NCI-H2196 treated with DMSO at 0.1 percent for 48 hours (cell line): ENCODE results near the gene TECPR2.

Experiments used
- DNase-seq: peaks from one replicate; lab custom pipeline; 2025; ENCODE audit not compliant: unreplicated experiment; lab: John Stamatoyannopoulos, UW

TECPR2 gene

DNA sequence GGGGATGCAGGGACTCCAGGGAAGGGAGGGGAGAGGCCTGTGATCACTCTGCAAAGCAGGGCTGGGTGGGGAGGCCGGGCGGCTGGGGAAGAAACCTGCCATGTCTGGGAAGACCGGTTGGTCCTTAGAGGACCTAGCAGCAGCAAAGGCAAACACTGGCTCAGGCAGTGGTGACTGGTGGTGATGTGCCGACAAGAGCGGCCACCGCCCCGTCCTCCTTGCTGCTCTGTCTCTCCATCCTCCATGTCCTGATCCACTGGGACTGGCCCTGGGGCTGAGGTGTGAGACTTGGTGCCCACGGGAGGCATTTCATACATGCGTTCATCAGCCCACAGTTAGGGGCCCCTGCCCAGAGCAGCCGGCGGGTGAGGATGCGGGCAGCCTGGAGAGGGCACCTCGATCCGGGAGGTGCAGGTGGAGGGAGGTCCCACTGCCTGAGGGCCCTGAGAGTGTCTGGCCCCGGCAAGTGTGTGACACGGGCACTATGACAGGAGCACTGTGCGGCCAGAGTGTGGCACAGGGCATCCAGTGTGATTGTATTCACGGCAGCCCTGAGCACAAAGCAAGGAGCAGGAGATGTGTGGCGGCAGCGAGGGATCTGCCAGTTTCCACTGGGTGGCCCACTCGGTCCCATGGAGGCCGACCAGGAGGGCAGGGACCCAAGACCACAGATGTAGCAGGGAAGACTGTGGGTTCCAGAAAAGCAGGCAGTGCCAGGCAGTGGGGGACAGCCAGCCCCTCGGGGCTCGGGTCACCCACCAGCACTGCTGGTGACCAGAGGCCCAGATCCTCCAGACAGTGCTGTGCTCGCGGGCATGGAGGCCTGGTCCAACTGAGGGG lies 133.0 kb downstream of the TECPR2 start:
- DNase-seq, result no peak

DNA sequence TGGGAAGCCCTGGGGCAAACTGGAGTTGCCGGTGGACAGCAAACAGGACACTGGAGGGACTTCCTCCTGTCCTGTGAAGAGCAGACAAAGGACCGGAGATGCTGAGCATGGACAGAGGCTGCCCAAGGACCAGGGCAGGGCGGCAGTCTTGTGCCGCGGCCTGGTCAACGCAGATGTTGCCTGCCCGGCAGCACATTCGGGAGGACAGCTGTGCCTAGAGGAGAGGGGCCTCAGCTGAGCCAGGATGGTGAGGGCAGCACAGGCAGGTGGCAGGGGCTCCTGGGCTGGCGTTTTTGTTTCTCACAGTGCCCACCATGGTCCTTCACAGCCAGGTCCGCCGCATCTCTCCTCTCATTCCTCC lies 133.6 kb downstream of the TECPR2 start:
- no peak for DNase-seq

DNA sequence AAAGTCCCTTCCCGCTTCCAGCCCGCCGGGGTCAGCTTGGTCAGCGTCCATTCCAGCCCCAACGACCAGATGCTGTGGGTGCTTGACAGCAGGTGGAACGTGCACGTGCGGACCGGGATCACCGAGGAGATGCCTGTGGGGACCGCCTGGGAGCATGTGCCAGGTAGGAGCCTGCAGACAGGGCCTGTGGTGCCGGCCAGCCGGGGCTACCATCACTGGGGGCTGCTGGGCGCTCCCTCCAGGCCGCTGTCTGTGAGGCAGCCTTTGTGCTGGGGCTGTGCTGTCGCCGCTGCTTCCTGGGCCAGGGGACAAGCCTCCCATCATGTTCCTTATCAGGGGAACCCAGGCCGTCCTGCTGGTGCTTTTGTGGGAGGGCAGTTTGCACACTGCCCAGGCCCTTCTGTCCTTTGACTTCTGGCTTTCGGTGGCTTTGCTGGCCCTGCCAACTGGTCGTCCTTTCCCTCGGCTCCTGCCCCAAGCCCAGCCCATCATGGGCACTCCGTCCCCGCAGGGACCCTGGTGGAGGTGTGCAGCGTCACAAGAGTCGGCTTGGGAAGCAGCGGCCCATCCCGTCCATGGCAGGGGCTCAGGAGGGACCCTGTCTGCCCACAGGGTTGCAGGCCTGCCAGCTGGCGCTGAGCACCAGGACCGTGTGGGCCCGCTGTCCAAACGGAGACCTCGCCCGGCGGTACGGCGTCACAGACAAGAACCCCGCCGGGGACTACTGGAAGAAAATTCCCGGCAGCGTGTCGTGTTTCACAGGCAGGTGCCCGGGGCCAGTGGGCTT lies 134.4 kb downstream of the TECPR2 start:
- no peak for DNase-seq

DNA sequence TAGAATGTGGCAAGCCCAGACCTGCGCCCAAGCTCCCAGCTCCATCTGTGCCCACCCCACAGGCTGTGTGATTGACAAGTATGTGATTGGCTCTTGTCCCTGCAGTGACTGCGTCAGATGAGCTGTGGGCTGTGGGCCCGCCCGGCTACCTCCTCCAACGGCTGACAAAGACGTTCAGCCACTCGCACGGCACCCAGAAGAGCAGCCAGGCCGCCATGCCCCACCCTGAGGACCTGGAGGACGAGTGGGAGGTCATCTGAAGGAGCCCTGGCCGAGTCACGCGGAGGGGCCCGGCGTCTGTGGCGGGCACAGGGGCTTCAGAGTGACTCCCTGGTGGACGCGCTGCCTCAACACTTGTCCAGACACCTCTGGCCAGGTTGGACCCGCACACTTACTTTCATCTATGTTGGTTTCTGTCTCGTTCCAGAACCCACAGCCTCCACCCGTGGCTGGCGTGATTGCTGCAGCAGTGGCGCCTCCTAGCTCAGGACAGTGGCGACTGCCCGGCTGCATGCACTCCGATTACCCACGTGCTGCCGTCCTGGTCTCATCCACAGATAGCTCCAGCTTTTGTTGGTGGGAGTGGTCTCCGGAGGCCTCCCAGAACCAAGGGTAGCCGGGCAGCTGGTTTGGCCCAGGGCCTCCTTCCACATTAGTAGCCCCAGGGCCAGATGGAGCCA lies 135.4 kb downstream of the TECPR2 start:
- no peak for DNase-seq

DNA sequence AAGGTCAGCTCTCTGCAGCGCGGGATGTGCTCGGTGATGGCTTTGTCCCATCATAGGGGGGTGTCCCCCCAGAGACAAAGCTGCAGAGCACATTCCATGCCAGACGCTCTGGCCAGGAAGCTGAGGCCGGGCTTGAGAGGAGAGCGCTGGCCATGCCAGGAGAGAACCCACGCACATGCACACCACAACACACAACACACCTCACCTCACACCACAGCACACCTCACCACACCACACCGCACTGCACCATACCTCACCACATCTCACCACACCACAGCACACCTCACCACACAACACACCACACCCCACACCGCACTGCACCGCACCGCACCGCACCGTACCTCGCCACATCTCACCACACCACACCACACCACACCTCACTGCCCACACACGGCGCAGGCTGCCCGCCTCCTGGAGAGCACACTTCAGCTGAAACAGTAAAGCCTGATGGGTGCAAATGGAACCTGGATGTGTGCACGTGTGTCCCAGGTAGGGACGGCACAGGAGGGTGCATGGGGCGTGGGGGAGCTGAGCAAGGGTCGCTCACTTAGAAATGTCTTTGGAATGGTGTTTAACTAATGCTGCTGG lies 136.0 kb downstream of the TECPR2 start:
- DNase-seq, result no peak

DNA sequence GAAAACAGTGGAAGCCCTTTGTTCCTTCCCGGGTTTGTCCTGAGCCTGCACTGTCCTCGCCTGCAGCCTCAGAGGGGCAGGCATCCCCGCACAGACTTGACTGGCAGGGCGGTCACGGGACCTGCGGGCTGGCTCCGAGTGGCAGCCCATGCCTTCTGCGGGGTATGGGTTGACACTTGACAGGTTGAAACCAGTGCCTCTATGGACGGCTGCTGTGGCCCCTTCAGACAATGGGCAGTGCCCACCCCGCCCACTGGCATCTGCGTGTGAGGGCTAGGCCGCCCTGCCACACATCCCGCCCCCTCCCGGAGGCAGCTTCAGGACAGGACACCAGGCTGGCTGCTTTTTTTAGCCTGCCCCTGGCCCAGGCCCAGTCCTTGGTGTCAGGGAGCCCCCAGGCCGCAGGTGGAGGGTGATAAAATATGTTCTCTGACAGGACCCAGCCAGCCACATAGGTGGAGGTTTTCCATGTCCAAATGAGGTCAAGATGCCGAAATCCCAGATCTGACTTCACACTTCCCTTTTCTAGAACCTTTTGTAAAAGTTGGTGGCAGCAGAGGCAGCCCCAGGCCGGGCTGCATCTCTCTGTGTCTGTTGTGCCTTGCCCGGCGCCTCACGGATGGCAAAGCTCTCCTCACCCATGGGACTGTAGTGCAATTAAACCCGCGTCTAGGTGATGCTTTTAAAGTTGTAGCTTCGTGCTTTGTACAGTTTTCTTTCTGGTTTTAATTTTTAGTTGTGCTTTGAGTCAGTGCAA lies 136.8 kb downstream of the TECPR2 start:
- DNase-seq, result no peak

DNA sequence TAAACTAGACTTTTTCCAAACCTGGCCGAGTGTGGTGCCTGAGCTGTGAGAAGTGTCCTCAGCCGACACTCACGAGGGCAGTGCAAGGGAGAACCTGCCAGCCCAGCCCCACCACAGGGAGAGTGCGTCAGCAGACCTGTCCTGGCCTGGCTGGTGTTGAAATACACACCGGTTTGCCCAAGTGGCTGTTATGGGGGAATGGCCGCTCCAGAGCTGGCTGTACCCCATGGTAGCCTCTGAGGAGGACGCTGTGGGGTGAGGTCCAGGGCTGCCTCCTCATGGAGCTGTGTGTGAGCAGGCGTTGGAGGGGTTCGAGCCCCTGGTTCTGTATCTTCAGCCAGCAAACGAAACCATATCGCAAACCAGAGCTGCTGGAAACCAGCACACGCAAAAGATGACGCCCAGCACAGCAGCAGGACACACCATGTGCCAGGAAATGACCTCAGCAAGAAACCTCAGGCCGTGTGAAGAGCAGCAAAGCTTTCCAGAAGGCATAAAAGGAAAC lies 137.5 kb downstream of the TECPR2 start:
- no peak for DNase-seq

DNA sequence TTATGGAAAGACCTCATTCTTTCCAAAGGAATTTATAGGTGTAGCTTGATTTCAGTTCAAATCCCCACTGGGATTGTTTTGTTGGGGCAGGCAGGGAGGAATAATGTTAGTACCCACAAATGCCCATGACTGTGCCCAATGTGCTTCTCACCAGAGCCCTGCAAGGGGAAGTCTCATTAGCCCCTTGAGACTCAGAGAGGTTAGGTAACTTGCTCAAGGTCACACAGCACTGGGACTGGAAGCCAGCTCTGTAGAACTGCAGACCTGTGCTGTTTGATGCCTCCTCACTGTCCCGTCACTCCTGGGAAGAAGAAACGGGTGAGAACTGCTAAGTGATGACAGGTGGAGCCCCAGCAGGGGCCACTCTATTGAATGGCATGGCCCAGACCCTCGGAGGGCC lies 138.0 kb downstream of the TECPR2 start:
- DNase-seq, result no peak

DNA sequence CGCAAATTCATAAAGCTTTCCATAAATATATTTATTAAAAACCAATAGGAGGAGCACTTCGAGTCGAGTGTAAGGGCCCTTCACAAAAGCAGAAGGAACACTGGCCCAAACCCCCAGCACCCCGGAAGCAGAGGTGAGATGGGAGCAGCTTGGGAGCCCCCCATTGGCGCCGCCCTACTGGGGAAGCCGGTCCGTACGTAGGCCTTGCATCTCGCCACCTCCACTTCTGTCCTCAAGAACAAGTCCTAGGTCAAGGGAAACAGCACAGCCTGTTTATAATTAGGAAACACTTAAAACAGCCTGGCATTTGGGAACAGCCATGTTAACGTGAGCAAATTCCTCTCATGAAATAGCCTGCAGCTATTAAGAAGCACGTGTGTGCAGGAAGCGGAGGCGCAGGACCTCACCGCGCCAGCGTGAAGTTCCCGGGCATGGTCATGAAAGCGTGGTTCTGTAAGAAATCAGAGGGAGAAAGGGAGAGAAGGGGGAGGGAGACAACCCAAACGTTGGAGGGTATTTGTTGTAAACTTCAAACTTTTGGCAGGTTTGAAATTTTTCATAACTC lies 139.1 kb downstream of the TECPR2 start:
- DNase-seq, result no peak

DNA sequence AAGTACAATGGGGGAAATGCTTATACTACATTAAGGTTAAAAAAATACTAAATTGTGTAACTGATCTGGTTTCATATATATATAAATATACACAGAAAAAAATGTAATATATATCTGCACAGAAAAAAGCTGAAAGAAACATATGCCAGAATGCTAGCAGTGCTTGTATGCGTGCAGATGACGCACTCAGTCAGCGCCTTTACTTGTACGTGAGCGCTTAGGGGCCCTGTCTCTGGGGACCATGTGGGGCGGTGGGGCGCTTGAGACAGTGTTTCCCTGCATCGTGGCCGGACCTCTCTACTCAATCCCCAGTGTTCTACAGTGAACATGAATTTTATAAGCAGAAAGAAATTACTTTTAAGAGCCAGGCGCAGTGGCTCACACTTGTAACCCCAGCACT lies 139.8 kb downstream of the TECPR2 start:
- DNase-seq, result no peak

DNA sequence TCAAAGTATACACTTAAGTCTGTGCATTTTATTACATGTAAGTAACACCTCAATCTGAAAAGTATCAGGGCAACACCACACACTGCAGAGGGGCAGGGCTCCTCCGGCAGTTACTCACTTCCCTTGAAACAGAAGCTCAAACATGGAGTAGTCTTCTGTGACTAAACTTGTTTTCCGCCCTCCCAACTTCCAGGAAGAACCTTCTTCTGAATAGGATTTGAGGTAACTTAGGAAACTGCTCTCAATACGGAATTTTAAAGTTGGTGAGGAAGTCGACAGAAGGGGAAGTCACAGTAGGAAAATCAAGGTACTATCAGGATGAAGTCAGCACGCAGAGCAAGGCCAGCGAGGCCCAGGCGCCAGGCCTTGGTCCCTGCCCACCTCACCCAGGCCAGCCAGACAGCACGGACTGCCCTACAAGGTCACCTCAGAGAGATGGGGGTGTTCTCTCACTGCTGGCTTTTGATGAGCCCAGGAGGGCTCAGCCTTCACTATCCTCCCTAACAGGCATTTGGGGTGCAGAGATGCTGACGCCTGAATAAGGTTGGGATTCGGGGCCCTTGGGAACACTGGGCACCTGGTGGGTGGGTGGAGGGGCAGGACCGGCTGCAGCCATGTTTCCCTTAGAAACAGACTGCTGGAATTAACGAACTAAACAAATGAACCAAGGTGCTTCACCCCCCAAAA lies 141.0 kb downstream of the TECPR2 start:
- DNase-seq, result no peak

DNA sequence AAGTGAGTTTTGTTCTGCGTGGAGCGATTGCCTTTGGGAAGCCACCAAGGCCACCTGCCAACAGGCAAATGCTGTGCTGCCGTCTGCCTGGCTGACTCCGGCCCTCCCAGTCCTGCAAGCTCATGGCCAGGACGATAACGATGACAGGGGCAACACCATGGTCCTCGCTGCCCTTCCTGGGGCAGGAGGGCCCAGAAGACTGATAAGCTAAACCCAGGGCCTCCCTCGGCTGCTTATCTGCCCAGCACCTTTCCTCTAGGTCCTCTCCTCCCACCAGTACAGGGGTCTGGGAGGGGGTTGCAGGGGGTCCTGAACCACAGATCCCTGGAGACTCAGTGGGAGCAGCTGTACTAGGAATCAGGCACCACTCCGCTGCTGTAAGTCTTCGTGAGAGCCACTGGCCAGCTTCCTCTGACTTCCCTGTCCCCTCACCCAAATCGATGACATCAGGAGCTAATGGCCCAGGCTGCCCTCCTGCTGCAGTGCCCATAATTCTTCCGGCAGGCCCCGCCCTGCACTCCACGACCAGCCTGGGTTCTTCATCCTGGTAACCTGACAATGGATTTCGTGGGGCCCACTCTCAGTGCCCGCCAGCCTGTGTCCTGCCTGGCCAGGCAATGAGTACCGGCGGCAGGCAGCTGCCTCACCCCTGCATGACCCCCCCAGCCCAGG lies 141.7 kb downstream of the TECPR2 start:
- DNase-seq, result no peak

DNA sequence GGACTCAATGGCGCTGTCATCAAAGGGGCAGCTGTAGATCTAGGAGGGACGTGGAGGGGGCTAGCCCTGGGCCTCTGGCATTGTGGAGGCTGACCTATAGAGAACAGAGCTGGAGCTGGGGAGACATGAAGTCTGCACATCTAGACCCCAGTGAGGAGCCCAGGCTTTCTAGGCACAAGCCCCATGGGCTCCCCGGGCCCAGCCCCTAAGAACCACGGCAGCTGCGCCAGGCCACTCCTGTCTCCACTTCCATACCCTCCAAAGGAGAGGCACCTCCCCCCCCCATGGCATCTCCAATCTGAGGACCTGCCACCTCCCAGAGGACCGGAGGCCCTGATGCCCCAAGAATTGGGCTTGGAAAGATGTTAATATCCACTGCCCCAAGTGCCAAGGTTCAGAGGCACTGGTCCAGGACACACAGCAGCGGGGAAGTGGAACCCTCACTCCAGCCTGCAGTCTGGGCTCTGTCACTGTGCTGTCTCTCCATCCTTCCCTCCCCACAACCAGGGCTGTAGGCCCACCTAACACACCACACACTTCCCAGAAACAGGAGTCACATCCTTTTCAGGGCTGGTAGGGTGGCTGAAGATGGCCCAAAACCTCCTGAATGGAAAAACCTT lies 142.4 kb downstream of the TECPR2 start:
- DNase-seq, result no peak

DNA sequence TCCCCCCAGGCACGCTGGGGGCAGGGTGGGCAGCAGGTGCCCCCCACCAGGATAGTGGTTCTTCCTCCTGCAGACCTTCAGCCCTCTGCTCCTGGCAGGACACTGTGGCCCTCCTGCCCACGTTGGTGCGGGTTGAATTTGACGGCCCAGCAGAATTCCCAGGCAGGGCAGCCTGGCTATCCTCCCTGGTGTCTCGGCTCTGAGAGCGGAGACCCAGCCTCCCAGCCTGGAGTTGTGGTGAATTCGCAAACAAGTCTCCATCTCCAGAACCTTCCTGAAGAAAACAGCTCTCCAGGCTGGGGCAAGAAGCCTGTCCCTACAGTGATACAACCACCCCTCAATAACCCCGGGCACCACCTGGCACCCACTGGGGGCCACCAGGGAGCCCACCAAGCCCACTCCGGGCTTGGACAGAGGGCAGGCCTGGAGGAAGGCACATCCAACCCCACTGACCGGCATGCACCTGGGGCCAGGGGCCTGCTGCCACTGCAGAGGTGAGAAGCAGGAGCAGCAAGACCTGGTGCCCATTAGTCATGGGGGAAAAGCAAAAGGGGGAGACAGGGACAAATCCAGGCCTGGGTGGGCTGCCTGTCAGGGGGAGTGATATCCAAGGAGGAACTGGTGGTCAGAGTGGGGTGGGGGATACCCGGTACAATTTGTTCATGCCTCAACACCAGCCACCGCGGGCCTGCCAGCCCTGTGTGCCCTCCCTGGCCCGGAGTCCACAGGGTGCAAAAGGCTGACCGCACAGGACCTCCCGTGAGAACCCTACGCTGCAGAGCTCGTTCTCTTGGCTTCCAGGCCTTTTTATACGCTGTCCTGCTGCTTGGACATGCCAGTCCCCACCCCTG lies 143.3 kb downstream of the TECPR2 start:
- DNase-seq, result no peak

DNA sequence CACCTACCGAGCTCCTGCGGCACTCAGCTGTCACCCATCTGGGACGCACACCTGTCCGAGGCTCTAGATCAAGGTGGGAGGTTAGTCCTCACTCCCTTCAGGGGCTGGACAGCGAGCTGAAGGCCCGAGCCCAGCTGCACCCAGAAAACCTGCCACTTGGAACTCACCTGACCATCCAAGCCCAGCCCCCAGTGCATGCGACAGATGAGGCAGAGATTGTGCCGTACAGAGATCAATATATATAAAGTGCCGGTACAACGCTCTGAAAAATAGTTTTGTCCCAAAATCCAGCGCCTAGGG lies 143.8 kb downstream of the TECPR2 start:
- no peak for DNase-seq

DNA sequence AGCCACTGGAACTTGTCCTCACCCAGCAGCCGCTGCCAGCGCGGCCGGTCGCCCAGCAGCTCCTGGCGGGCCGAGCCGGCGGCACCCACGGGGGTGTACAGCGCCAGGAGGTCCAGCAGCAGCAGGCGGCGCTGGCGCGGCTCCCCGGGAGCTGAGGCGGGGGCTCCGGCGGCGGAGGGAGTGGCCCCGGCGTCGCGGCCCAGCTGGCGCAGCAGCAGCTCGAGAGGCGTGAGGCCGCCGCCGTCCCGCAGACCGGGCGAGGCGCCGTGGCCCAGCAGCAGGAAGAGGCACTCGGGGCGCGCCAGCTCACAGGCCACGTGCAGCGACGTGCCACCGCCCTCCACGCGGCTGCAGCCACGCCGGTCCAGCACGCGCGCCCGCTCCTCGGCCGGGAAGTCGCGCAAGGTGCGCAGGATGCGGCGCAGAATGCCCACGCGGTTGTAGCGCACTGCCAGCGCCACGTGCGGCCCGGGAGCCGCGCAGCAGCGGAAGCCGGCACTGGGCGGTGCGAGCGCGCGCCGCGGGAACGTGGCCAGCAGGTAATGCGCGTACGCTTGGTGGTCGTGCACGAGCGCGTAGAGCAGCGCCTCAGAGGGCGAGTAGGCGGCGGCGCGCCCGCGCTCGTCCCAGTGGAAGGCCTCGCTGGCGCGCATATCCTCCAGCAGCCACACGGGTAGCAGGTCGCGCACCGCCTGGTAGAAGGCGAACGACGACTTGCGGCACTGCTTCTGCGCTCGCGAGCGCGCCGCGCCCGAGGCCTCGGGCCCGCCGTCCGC lies 144.5 kb downstream of the TECPR2 start:
- DNase-seq, result no peak

DNA sequence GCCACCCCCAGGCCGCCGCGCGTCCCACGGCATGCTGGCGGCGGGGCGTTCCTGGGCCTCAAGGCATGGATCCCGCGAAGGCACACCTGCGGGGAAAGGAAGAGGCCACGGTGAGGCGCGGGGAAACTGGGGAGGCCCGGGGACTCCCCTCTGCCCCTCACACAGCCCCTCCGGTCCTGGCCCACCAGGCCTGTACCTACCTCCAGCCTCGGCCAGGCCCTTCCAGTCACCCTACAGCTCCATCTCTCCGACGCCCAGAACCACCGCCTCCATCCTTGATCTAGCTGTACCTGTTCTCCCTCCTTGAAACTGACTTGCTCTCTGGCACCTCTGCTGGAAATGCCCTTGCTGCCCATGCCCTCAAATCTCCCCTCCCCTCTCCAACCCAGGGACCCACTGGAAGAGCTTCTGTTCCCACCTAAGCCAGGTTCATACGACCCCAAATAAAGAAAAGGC lies 145.1 kb downstream of the TECPR2 start:
- no peak for DNase-seq
